GM23338 (cell line): Measurements from ENCODE around the gene NEK6.

ENCODE experiments used
- CREB1 ChIP-seq: fragments of 250-450 bp; sonication (Bioruptor Pico); IDR thresholded peaks from 2 replicates; pipeline ENCODE4 v1.5.0; 2020; ENCODE audit warnings: low read depth, mild to moderate bottlenecking, moderate library complexity
- CTCF ChIP-seq, 2 experiments: fragments of 200-600 bp in 1 of 2; sonication (generic) in 1 of 2; conservative IDR thresholded peaks; 2 replicates each; pipeline versions ENCODE4 v1.5.1 to v1.6.1; 2016 to 2017; ENCODE audit warnings: antibody characterized with exemption in 2 of 2, low read depth in 2 of 2, mild to moderate bottlenecking in 2 of 2, moderate library complexity in 1 of 2
- ETS1 ChIP-seq: IDR thresholded peaks from 2 replicates; pipeline ENCODE4 v1.6.1; 2016; ENCODE audit warnings: antibody characterized with exemption
- EZH2 ChIP-seq: fragments of 200-600 bp; sonication (generic); IDR thresholded peaks from one replicate; pipeline ENCODE4 v1.8.0; 2017; ENCODE audit warnings: antibody characterized with exemption, mild to moderate bottlenecking, low read depth; ENCODE audit not compliant: unreplicated experiment
- EZH2phosphoT487 ChIP-seq: fragments of 200-600 bp; sonication (generic); IDR thresholded peaks from one replicate; pipeline ENCODE4 v1.8.1; 2018; ENCODE audit warnings: antibody characterized with exemption; ENCODE audit not compliant: unreplicated experiment
- JUNB ChIP-seq: IDR thresholded peaks from one replicate; pipeline ENCODE4 v1.6.1; 2016; ENCODE audit warnings: antibody characterized with exemption; ENCODE audit not compliant: unreplicated experiment
- NANOG ChIP-seq: IDR thresholded peaks from 2 replicates; pipeline ENCODE4 v1.6.1; 2016; ENCODE audit warnings: antibody characterized with exemption, borderline replicate concordance
- POLR2AphosphoS5 ChIP-seq: IDR thresholded peaks from 2 replicates; pipeline ENCODE4 v1.6.1; 2016; ENCODE audit warnings: antibody characterized with exemption, low read depth
- REST ChIP-seq: IDR thresholded peaks from one replicate; pipeline ENCODE4 v1.6.1; 2018; ENCODE audit warnings: antibody characterized with exemption; ENCODE audit not compliant: unreplicated experiment
- STAT1 ChIP-seq: IDR thresholded peaks from one replicate; pipeline ENCODE4 v1.6.1; 2016; ENCODE audit warnings: antibody characterized with exemption; ENCODE audit not compliant: unreplicated experiment
- ZNF114 ChIP-seq: fragments of 250-450 bp; sonication (Bioruptor Pico); IDR thresholded peaks from 2 replicates; pipeline ENCODE4 v1.5.0; 2020; ENCODE audit warnings: mild to moderate bottlenecking, moderate library complexity
- ZNF331 ChIP-seq: fragments of 250-450 bp; sonication (Bioruptor Pico); IDR thresholded peaks from 2 replicates; pipeline ENCODE4 v1.5.0; 2020; ENCODE audit warnings: low read depth, mild to moderate bottlenecking, moderate library complexity
- ZNF462 ChIP-seq: fragments of 250-450 bp; sonication (Bioruptor Pico); IDR thresholded peaks from 2 replicates; pipeline ENCODE4 v1.5.0; 2020; ENCODE audit warnings: mild to moderate bottlenecking, moderate library complexity

GRCh38 chr9:124311283-124311682 lies 53.5 kb downstream of the NEK6 start:
- TF ChIP-seq CTCF (conservative IDR thresholded peaks at IDR 0.05; ENCODE audit: low read depth in 2 of 2) (peak; percentile 28 to 73; a peak in 2 of 4 replicates), EZH2 (no peak), CREB1 (no peak), NANOG (no peak), POLR2AphosphoS5 (no peak), EZH2phosphoT487 (no peak), ZNF331 (CRISPR knock-in tag) (no peak), JUNB (no peak), ZNF114 (CRISPR knock-in tag) (no peak), ETS1 (no peak), REST (no peak), ZNF462 (CRISPR knock-in tag) (no peak), STAT1 (no peak)
